Measurements from ENCODE around the gene CAPN5. TPM values are rescaled to one million over a fixed set of nuclear protein-coding genes. Genes with fewer than 3 reads are reported as not detected.
"Not testable (repeated sequence)": the region's sequence is repeated elsewhere in the genome, so short reads cannot be mapped to it uniquely, and the experiment has no call there.

Gene CAPN5
- total RNA-seq, 1 donor from 2014 or later, result 0.71 TPM

GRCh38 chr11:77093987-77094840 is 27.4 kb downstream of the CAPN5 start:
- Mint-ChIP-seq H3K27ac (no peak overlapping the region), H3K36me3 (ENCODE audit: low read depth) (no peaks in the 10 kb centered on the region), H3K4me3 (no peak overlapping the region), H3K4me1 (no peaks in the 10 kb centered on the region), H3K27me3 (no peaks in the 10 kb centered on the region), H3K9me3 (no peaks in the 10 kb centered on the region)
- ChIA-PET POLR2A (no interaction called here), CTCF (interaction anchor here (0.8 to 1.1 kb wide), 2 partner anchors 10 to 70 kb away, joined by 3 read pairs; no protein-coding TSS in a partner anchor)
- intact Hi-C loops (cut with micrococcal nuclease), result no loop called here
- DNase-seq (no peak), ATAC-seq (ENCODE audit: low read depth) (no peak)
- no peak for TF ChIP-seq CTCF (IDR thresholded peaks at IDR 0.05)

GRCh38 chr11:77094841-77095365 is 28.1 kb downstream of the CAPN5 start:
- H3K36me3 Mint-ChIP-seq (ENCODE audit: low read depth), result no peaks in the 10 kb centered on the region
- no peaks in the 10 kb centered on the region for H3K27me3 Mint-ChIP-seq
- H3K4me1 Mint-ChIP-seq, result no peaks in the 10 kb centered on the region
- ChIA-PET POLR2A (no interaction called here), CTCF (no interaction called here)
- no peak for DNase-seq
- no peak for ATAC-seq (ENCODE audit: low read depth)
- intact Hi-C loops (cut with micrococcal nuclease), result no loop called here
- no peak for TF ChIP-seq CTCF (IDR thresholded peaks at IDR 0.05)
- H3K27ac Mint-ChIP-seq, result no peak overlapping the region
- no peak overlapping the region for H3K4me3 Mint-ChIP-seq
- H3K9me3 Mint-ChIP-seq, result no peaks in the 10 kb centered on the region

GRCh38 chr11:77095551-77096490 is 29.1 kb downstream of the CAPN5 start:
- ATAC-seq (ENCODE audit: low read depth), result no peak
- ChIA-PET POLR2A (no interaction called here), CTCF (no interaction called here)
- Mint-ChIP-seq H3K9me3 (no peaks in the 10 kb centered on the region), H3K36me3 (ENCODE audit: low read depth) (no peaks in the 10 kb centered on the region), H3K4me1 (no peaks in the 10 kb centered on the region), H3K4me3 (no peak overlapping the region), H3K27me3 (no peaks in the 10 kb centered on the region), H3K27ac (no peak overlapping the region)
- no peak for TF ChIP-seq CTCF (IDR thresholded peaks at IDR 0.05)
- DNase-seq, result no peak
- intact Hi-C loops (cut with micrococcal nuclease), result no loop called here

GRCh38 chr11:77096591-77097019 is 29.8 kb downstream of the CAPN5 start:
- Mint-ChIP-seq H3K9me3 (no peaks in the 10 kb centered on the region), H3K4me1 (no peaks in the 10 kb centered on the region), H3K4me3 (no peak overlapping the region), H3K27ac (no peak overlapping the region), H3K27me3 (no peaks in the 10 kb centered on the region), H3K36me3 (ENCODE audit: low read depth) (no peaks in the 10 kb centered on the region)
- ATAC-seq (ENCODE audit: low read depth) (no peak), DNase-seq (no peak)
- intact Hi-C loops (cut with micrococcal nuclease), result no loop called here
- ChIA-PET CTCF (no interaction called here), POLR2A (no interaction called here)
- no peak for TF ChIP-seq CTCF (IDR thresholded peaks at IDR 0.05)

- H3K36me3 Mint-ChIP-seq (ENCODE audit: low read depth); H3K4me1 Mint-ChIP-seq; H3K27me3 Mint-ChIP-seq; POLR2A ChIA-PET; CTCF ChIA-PET; H3K9me3 Mint-ChIP-seq; H3K4me3 Mint-ChIP-seq; H3K27ac Mint-ChIP-seq; intact Hi-C loops (cut with micrococcal nuclease); ATAC-seq (ENCODE audit: low read depth); DNase-seq: not testable (repeated sequence)
These were observed 30.4 kb downstream of the CAPN5 start for GRCh38 chr11:77097180-77097579.
